IPS DF 6.9 (cell line): ENCODE results near the gene KCNT2.
"Not testable (repeated sequence)": the region's sequence is repeated elsewhere in the genome, so short reads cannot be mapped to it uniquely, and the experiment has no call there.

ENCODE experiments used
- DNase-seq: peaks from one replicate; pipeline ENCODE4 v3.0.0-alpha.2; 2013; ENCODE audit warnings: low read depth, low spot score
- H3K27ac ChIP-seq: one replicate; pipeline ENCODE4 v1.5.1; 2013; ENCODE audit warnings: low read length, control low read depth
- H3K27me3 ChIP-seq: 2 replicates; pipeline ENCODE4 v1.6.1; 2013; ENCODE audit warnings: mild to moderate bottlenecking, low read length; ENCODE audit not compliant: control insufficient read depth, insufficient read depth
- H3K36me3 ChIP-seq: 2 replicates; pipeline ENCODE4 v1.6.1; 2013; ENCODE audit warnings: low read length; ENCODE audit not compliant: control insufficient read depth, insufficient read depth
- H3K4me1 ChIP-seq: 2 replicates; pipeline ENCODE4 v1.6.1; 2013; ENCODE audit warnings: low read length; ENCODE audit not compliant: control insufficient read depth, insufficient read depth
- H3K4me3 ChIP-seq: 2 replicates; pipeline ENCODE4 v1.5.1; 2013; ENCODE audit warnings: mild to moderate bottlenecking, low read length
- H3K9me3 ChIP-seq: 2 replicates; pipeline ENCODE4 v1.6.1; 2013; ENCODE audit warnings: low read length, inconsistent platforms; ENCODE audit not compliant: control insufficient read depth, insufficient read depth
- WGBS: extraction: QIAGEN DNeasy Blood & Tissue Kit; methylation state at CpG from one replicate; pipeline ENCODE4 v1.1.7; 2013; ENCODE audit warnings: mixed read lengths, missing lambda C conversion rate; ENCODE audit not compliant: insufficient read length, insufficient coverage; 5-methylcytosine and 5-hydroxymethylcytosine counted together

KCNT2 gene

GRCh38 chr1:196517193-196517592 is 91.0 kb downstream of the KCNT2 start:
- H3K4me3 ChIP-seq, result no peak overlapping the region
- DNase-seq, result no peak
- H3K27ac ChIP-seq, result no peak overlapping the region
- no peaks in the 10 kb centered on the region; the same call in 1 of the 2 replicates for H3K4me1 ChIP-seq
- no peaks in the 10 kb centered on the region for H3K27me3 ChIP-seq
- no peaks in the 10 kb centered on the region for H3K36me3 ChIP-seq
- no peaks in the 10 kb centered on the region for H3K9me3 ChIP-seq

GRCh38 chr1:196516373-196516772 is 91.9 kb downstream of the KCNT2 start:
- no peak for DNase-seq

GRCh38 chr1:196515904-196516303 is 92.3 kb downstream of the KCNT2 start:
- DNase-seq, result no peak
- no peaks in the 10 kb centered on the region; the same call in 1 of the 2 replicates for H3K4me1 ChIP-seq
- no peak overlapping the region for H3K4me3 ChIP-seq
- no CpG with 5 or more reads among the region's 2 CpGs for WGBS
- no peaks in the 10 kb centered on the region for H3K27me3 ChIP-seq
- no peaks in the 10 kb centered on the region for H3K9me3 ChIP-seq
- no peaks in the 10 kb centered on the region for H3K36me3 ChIP-seq
- no peak overlapping the region for H3K27ac ChIP-seq

More at GRCh38 chr1:196516373-196516772, 91.9 kb downstream of the KCNT2 start:
- no peaks in the 10 kb centered on the region for H3K9me3 ChIP-seq
- no peaks in the 10 kb centered on the region; the same call in 1 of the 2 replicates for H3K4me1 ChIP-seq
- H3K4me3 ChIP-seq, result no peak overlapping the region
- WGBS, result no CpG with 5 or more reads among the region's 3 CpGs
- H3K36me3 ChIP-seq, result no peaks in the 10 kb centered on the region
- H3K27me3 ChIP-seq, result no peaks in the 10 kb centered on the region
- H3K27ac ChIP-seq, result no peak overlapping the region

GRCh38 chr1:196513821-196514220 is 94.4 kb downstream of the KCNT2 start:
- no CpG with 5 or more reads among the region's 2 CpGs for WGBS
- H3K27me3 ChIP-seq, result no peaks in the 10 kb centered on the region
- H3K9me3 ChIP-seq, result no peaks in the 10 kb centered on the region

GRCh38 chr1:196510451-196510850 is 97.8 kb downstream of the KCNT2 start:
- no peaks in the 10 kb centered on the region for H3K4me1 ChIP-seq
- H3K4me3 ChIP-seq, result no peak overlapping the region
- no peaks in the 10 kb centered on the region for H3K36me3 ChIP-seq
- no peak overlapping the region for H3K27ac ChIP-seq
- WGBS, result no CpG with 5 or more reads among the region's 1 CpG
- H3K9me3 ChIP-seq, result no peaks in the 10 kb centered on the region
- no peak for DNase-seq
- no peaks in the 10 kb centered on the region for H3K27me3 ChIP-seq

More at GRCh38 chr1:196513821-196514220, 94.4 kb downstream of the KCNT2 start:
- no peaks in the 10 kb centered on the region for H3K36me3 ChIP-seq
- DNase-seq, result no peak
- no peaks in the 10 kb centered on the region; the same call in 1 of the 2 replicates for H3K4me1 ChIP-seq
- H3K4me3 ChIP-seq, result no peak overlapping the region
- H3K27ac ChIP-seq, result no peak overlapping the region

GRCh38 chr1:196504224-196504623 is 104.0 kb downstream of the KCNT2 start:
- not testable (repeated sequence) for H3K4me1 ChIP-seq, H3K27me3 ChIP-seq, H3K27ac ChIP-seq, DNase-seq, H3K36me3 ChIP-seq, H3K9me3 ChIP-seq, H3K4me3 ChIP-seq
- WGBS, result no CpG with 5 or more reads among the region's 1 CpG

GRCh38 chr1:196502437-196502836 is 105.8 kb downstream of the KCNT2 start:
- no peak for DNase-seq
- WGBS, result no CpG with 5 or more reads among the region's 2 CpGs
- Histone ChIP-seq H3K27me3 (no peaks in the 10 kb centered on the region), H3K4me1 (no peaks in the 10 kb centered on the region), H3K27ac (no peak overlapping the region), H3K36me3 (no peaks in the 10 kb centered on the region), H3K9me3 (no peaks in the 10 kb centered on the region), H3K4me3 (no peak overlapping the region)

GRCh38 chr1:196501760-196502428 is 106.3 kb downstream of the KCNT2 start:
- H3K27me3 ChIP-seq, result no peaks in the 10 kb centered on the region
- H3K27ac ChIP-seq, result no peak overlapping the region
- no peaks in the 10 kb centered on the region for H3K9me3 ChIP-seq
- no CpG with 5 or more reads among the region's 8 CpGs for WGBS
- H3K4me3 ChIP-seq, result no peak overlapping the region
- no peak for DNase-seq
- no peaks in the 10 kb centered on the region for H3K4me1 ChIP-seq
- no peaks in the 10 kb centered on the region for H3K36me3 ChIP-seq

GRCh38 chr1:196497817-196498216 is 110.4 kb downstream of the KCNT2 start:
- WGBS, result 100% methylated on average over 1 of the region's 4 CpGs

GRCh38 chr1:196494766-196495165 is 113.5 kb downstream of the KCNT2 start:
- no peak for DNase-seq
- H3K4me1 ChIP-seq, result peaks cover 1% of the 10 kb centered on the region; the same call in 1 of the 2 replicates
- no peaks in the 10 kb centered on the region for H3K27me3 ChIP-seq
- no peaks in the 10 kb centered on the region for H3K9me3 ChIP-seq
- H3K36me3 ChIP-seq, result no peaks in the 10 kb centered on the region
- H3K27ac ChIP-seq, result no peak overlapping the region
- no peak overlapping the region for H3K4me3 ChIP-seq
- no CpG with 5 or more reads among the region's 5 CpGs for WGBS

More at GRCh38 chr1:196497817-196498216, 110.4 kb downstream of the KCNT2 start:
- Histone ChIP-seq H3K4me1 (peaks cover 1% of the 10 kb centered on the region; the same call in 1 of the 2 replicates), H3K36me3 (no peaks in the 10 kb centered on the region), H3K27me3 (no peaks in the 10 kb centered on the region), H3K4me3 (no peak overlapping the region), H3K27ac (no peak overlapping the region), H3K9me3 (no peaks in the 10 kb centered on the region)
- DNase-seq, result no peak

- Histone ChIP-seq H3K4me3 (no peak overlapping the region), H3K27me3 (no peaks in the 10 kb centered on the region), H3K9me3 (no peaks in the 10 kb centered on the region; the same call in 1 of the 2 replicates), H3K27ac (no peak overlapping the region), H3K4me1 (peaks cover 1% of the 10 kb centered on the region; the same call in 1 of the 2 replicates), H3K36me3 (no peaks in the 10 kb centered on the region)
- no CpG with 5 or more reads among the region's 4 CpGs for WGBS
- DNase-seq, result no peak
Observed at GRCh38 chr1:196493881-196494280, 114.4 kb downstream of the KCNT2 start.
